Spinal cord (tissue), 10 donors: ENCODE results near the gene ZNF740. TPM values are rescaled to one million over a fixed set of nuclear protein-coding genes. Genes with fewer than 3 reads are reported as not detected.

Source experiments
- DNase-seq, 6 donors: peaks; one replicate each; pipeline versions ENCODE4 v3.0.0 to v3.0.0-alpha.2; 2013 to 2015; ENCODE audit warnings: low spot score in 6 of 6, low read depth in 4 of 6
- H3K27ac ChIP-seq: one replicate; pipeline ENCODE4 v1.5.1; 2013; ENCODE audit warnings: low read depth, low read length, control low read depth
- H3K27me3 ChIP-seq: one replicate; pipeline ENCODE4 v1.6.1; 2013; ENCODE audit warnings: low read length; ENCODE audit not compliant: control insufficient read depth, insufficient read depth
- H3K36me3 ChIP-seq: one replicate; pipeline ENCODE4 v1.6.1; 2013; ENCODE audit warnings: low read length; ENCODE audit not compliant: control insufficient read depth, insufficient read depth
- H3K4me1 ChIP-seq: one replicate; pipeline ENCODE4 v1.6.1; 2013; ENCODE audit warnings: low read length; ENCODE audit not compliant: control insufficient read depth, insufficient read depth
- H3K4me3 ChIP-seq: one replicate; pipeline ENCODE4 v1.5.1; 2013; ENCODE audit warnings: low read depth, low read length, control low read depth
- H3K9me3 ChIP-seq: one replicate; pipeline ENCODE4 v1.6.1; 2013; ENCODE audit warnings: low read length; ENCODE audit not compliant: control insufficient read depth, insufficient read depth
- WGBS: methylation state at CpG from one replicate; pipeline ENCODE4 v1.1.5; 2013; ENCODE audit warnings: missing lambda C conversion rate; ENCODE audit not compliant: insufficient coverage; 5-methylcytosine and 5-hydroxymethylcytosine counted together
- polyA plus RNA-seq, 2 donors: library from polyadenylated mRNA; unstranded; fragments of 120-200 nt; gene quantifications; one replicate each; pipeline ENCODE4 v1.2.1, GENCODE V29; 2013; ENCODE audit not compliant: insufficient read length in 2 of 2
- small RNA-seq: library from RNA; depleted of rRNA; stranded (forward); fragments of <200 nt; gene quantifications from one replicate; pipeline ENCODE3, GENCODE V24; 2014; ENCODE audit warnings: low replicate concordance
- total RNA-seq, 2 donors: library from RNA; depleted of rRNA in 1 of 2; stranded (reverse); fragments of 120-200 nt in 1 of 2; fragments of >200 nt in 1 of 2; gene quantifications; one replicate each; pipeline versions ENCODE4 v1.2.3 to v1.2.4, GENCODE V29; 2013 to 2014
- donor health status: healthy.

The ZNF740 gene
- total and polyA plus RNA-seq, 4 donors, result 20.1 to 46.4 (median 33.3) TPM

GRCh38 chr12:53241623-53242412 is 61.3 kb downstream of the ZNF740 start:
- Histone ChIP-seq H3K27me3 (peaks cover 2% of the 10 kb centered on the region), H3K4me1 (no peaks in the 10 kb centered on the region), H3K9me3 (no peaks in the 10 kb centered on the region), H3K36me3 (no peaks in the 10 kb centered on the region), H3K4me3 (no peak overlapping the region), H3K27ac (no peak overlapping the region)
- 57% methylated on average over 10 of the region's 11 CpGs for WGBS
- DNase-seq, result no peak

GRCh38 chr12:53244337-53244736 is 63.8 kb downstream of the ZNF740 start:
- H3K27me3 ChIP-seq, result peaks cover 2% of the 10 kb centered on the region
- no peaks in the 10 kb centered on the region for H3K4me1 ChIP-seq
- DNase-seq, result no peak
- H3K9me3 ChIP-seq, result no peaks in the 10 kb centered on the region
- H3K27ac ChIP-seq, result no peak overlapping the region
- 22% methylated on average over 1 of the region's 1 CpG for WGBS
- no peaks in the 10 kb centered on the region for H3K36me3 ChIP-seq
- H3K4me3 ChIP-seq, result no peak overlapping the region

Small RNA genes lying within 50 kb of the gene (small RNA-seq; reads per million reads assigned to genes)
- gene HIGD1AP1, result not detected
- not detected for gene RNU6-333P

Other genes with a start within 250 kb of the ZNF740 start
- gene KRT18, start 231.6 kb upstream of the ZNF740 start, total RNA-seq, result 10 to 100 TPM; 14.6 to 52.1 TPM
- gene KRT18, start 231.6 kb upstream of the ZNF740 start, polyA plus RNA-seq, result 10 to 100 TPM; 18.2 to 26.7 TPM
- gene EIF4B, start 174.3 kb upstream of the ZNF740 start, total RNA-seq, result 100 to 1,000 TPM; 569 to 678 TPM
- 100 to 1,000 TPM; 215 to 225 TPM for gene EIF4B, start 174.3 kb upstream of the ZNF740 start, polyA plus RNA-seq
- gene TNS2, start 130.7 kb upstream of the ZNF740 start, total RNA-seq, result 100 to 1,000 TPM in 1 of 2 donors, 10 to 100 TPM in 1; 23.1 to 117 TPM
- 100 to 1,000 TPM; 102 to 142 TPM for gene TNS2, start 130.7 kb upstream of the ZNF740 start, polyA plus RNA-seq
- 10 to 100 TPM; 34.1 to 34.5 TPM for gene SPRYD3, start 101.3 kb upstream of the ZNF740 start, total RNA-seq
- 10 to 100 TPM; 74.1 to 76.2 TPM for gene SPRYD3, start 101.3 kb upstream of the ZNF740 start, polyA plus RNA-seq
- 100 to 1,000 TPM in 1 of 2 donors, 10 to 100 TPM in 1; 96.6 to 149 TPM for gene IGFBP6, start 83.1 kb upstream of the ZNF740 start, total RNA-seq
- 10 to 100 TPM; 33.5 to 74.9 TPM for gene IGFBP6, start 83.1 kb upstream of the ZNF740 start, polyA plus RNA-seq
- gene SOAT2, start 77.2 kb upstream of the ZNF740 start, total RNA-seq, result not detected
- under 1 TPM in 1 of 2 donors, not detected in 1; 0.21 TPM for gene SOAT2, start 77.2 kb upstream of the ZNF740 start, polyA plus RNA-seq
- gene CSAD, start 203 bp downstream of the ZNF740 start, total RNA-seq, result 10 to 100 TPM; 22.3 to 34.4 TPM
- gene CSAD, start 203 bp downstream of the ZNF740 start, polyA plus RNA-seq, result 100 to 1,000 TPM in 1 of 2 donors, 10 to 100 TPM in 1; 48.1 to 127 TPM
- under 1 TPM; 0.61 to 0.79 TPM for gene ITGB7, start 26.5 kb downstream of the ZNF740 start, total RNA-seq
- under 1 TPM; 0.62 to 0.70 TPM for gene ITGB7, start 26.5 kb downstream of the ZNF740 start, polyA plus RNA-seq
- 10 to 100 TPM; 12.2 to 18.2 TPM for gene RARG, start 51.5 kb downstream of the ZNF740 start, total RNA-seq
- gene RARG, start 51.5 kb downstream of the ZNF740 start, polyA plus RNA-seq, result 10 to 100 TPM; 10.8 to 20.1 TPM
- gene ESPL1, start 87.6 kb downstream of the ZNF740 start, total RNA-seq, result 1 to 10 TPM; 3.0 to 4.5 TPM
- 1 to 10 TPM; 6.0 to 9.2 TPM for gene ESPL1, start 87.6 kb downstream of the ZNF740 start, polyA plus RNA-seq
- 100 to 1,000 TPM; 381 to 945 TPM for gene PFDN5, start 114.8 kb downstream of the ZNF740 start, total RNA-seq
- 100 to 1,000 TPM; 566 to 570 TPM for gene PFDN5, start 114.8 kb downstream of the ZNF740 start, polyA plus RNA-seq
- 10 to 100 TPM; 31.4 to 72.7 TPM for gene MYG1, start 119.0 kb downstream of the ZNF740 start, total RNA-seq
- 10 to 100 TPM; 86.8 to 93.5 TPM for gene MYG1, start 119.0 kb downstream of the ZNF740 start, polyA plus RNA-seq
- 10 to 100 TPM; 27.2 to 69.4 TPM for gene AAAS, start 140.9 kb downstream of the ZNF740 start, total RNA-seq
- gene AAAS, start 140.9 kb downstream of the ZNF740 start, polyA plus RNA-seq, result 10 to 100 TPM; 63.4 to 84.3 TPM
- under 1 TPM; 0.22 to 0.30 TPM for gene SP7, start 155.6 kb downstream of the ZNF740 start, total RNA-seq
- gene SP7, start 155.6 kb downstream of the ZNF740 start, polyA plus RNA-seq, result under 1 TPM; 0.22 to 0.29 TPM
- 10 to 100 TPM; 38.1 to 55.2 TPM for gene SP1, start 199.5 kb downstream of the ZNF740 start, total RNA-seq
- gene SP1, start 199.5 kb downstream of the ZNF740 start, polyA plus RNA-seq, result 10 to 100 TPM; 31.3 to 32.6 TPM
- gene AMHR2, start 243.1 kb downstream of the ZNF740 start, total RNA-seq, result under 1 TPM; 0.50 to 0.61 TPM
- gene AMHR2, start 243.1 kb downstream of the ZNF740 start, polyA plus RNA-seq, result under 1 TPM in 1 of 2 donors, not detected in 1; 0.23 TPM